GM12892 (cell line): Measurements from ENCODE around the gene RAB6C.

ENCODE experiments used
- POLR2A ChIP-seq: IDR thresholded peaks from 2 replicates; pipeline ENCODE4 v1.6.1; 2011; ENCODE audit warnings: low read depth, low read length, control low read depth
- POLR2AphosphoS5 ChIP-seq: IDR thresholded peaks from 2 replicates; pipeline ENCODE4 v1.6.1; 2011; ENCODE audit warnings: low read depth, low read length, control low read depth
- TAF1 ChIP-seq: IDR thresholded peaks from 2 replicates; pipeline ENCODE4 v1.6.1; 2011; ENCODE audit warnings: low read depth, mild to moderate bottlenecking, control low read depth, low read length, borderline replicate concordance

DNA sequence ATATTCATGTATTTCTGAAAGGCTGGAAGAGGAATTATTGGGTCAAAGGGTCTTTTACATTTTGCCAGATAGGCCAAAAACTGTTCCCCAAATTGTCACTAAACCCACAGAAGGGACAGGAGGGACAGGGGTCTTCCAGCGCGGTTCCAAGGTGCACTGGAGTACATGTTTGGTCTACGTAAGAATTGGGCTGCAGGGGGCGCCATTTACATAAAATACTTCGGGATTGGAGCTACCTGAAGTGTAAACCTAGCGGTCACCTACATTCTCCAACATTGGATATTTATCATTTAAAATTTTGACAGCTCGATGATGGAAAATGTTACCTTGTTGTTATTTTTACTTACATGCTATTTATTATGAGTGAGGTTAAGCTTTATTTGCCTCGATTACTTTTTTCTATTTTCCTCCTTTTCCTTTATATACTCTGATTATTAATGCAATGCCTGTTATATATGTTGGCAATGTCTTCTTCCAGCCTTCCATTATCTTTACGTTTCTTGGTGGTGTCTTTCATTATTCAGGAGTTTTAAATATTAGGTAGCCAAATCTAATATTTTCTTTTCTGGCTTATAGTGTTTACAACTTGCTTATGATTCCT is 43.0 kb upstream of the RAB6C start:
- TF ChIP-seq POLR2A (no peak), TAF1 (no peak), POLR2AphosphoS5 (no peak)
